ENCODE results near the gene KLF18.
"Not testable (repeated sequence)": the region's sequence is repeated elsewhere in the genome, so short reads cannot be mapped to it uniquely, and the experiment has no call there.

The KLF18 gene

GRCh38 chr1:44146536-44147361 lies 5.3 kb upstream of the KLF18 start:
- no peak for TF ChIP-seq CTCF (IDR thresholded peaks at IDR 0.05; ENCODE audit: control insufficient read depth, insufficient read depth, low read depth, low read length, missing control alignments)
- DNase-seq (ENCODE audit: low read depth), result no peak
- H3K4me3 ChIP-seq (ENCODE audit: control insufficient read depth, low read depth, low read length), result no peak overlapping the region

- no peak for TF ChIP-seq CTCF (IDR thresholded peaks at IDR 0.05; ENCODE audit: control insufficient read depth, insufficient read depth, low read depth, low read length, missing control alignments)
- no peak overlapping the region for H3K4me3 ChIP-seq (ENCODE audit: control insufficient read depth, low read depth, low read length)
- no peak for DNase-seq (ENCODE audit: low read depth)
Measured at GRCh38 chr1:44144962-44145756, 3.7 kb upstream of the KLF18 start.

GRCh38 chr1:44139565-44139964 lies 1.9 kb downstream of the KLF18 start:
- H3K4me3 ChIP-seq (ENCODE audit: control insufficient read depth, low read depth, low read length); DNase-seq (ENCODE audit: low read depth): not testable (repeated sequence)

GRCh38 chr1:44138239-44138638 lies 3.2 kb downstream of the KLF18 start:
- DNase-seq (ENCODE audit: low read depth), result no peak
- H3K4me3 ChIP-seq (ENCODE audit: control insufficient read depth, low read depth, low read length), result no peak overlapping the region
- no peak for TF ChIP-seq CTCF (IDR thresholded peaks at IDR 0.05; ENCODE audit: control insufficient read depth, insufficient read depth, low read depth, low read length, missing control alignments)

GRCh38 chr1:44135886-44136285 lies 5.5 kb downstream of the KLF18 start:
- DNase-seq (ENCODE audit: low read depth), result no peak
- TF ChIP-seq CTCF (IDR thresholded peaks at IDR 0.05; ENCODE audit: control insufficient read depth, insufficient read depth, low read depth, low read length, missing control alignments), result no peak
- no peak overlapping the region for H3K4me3 ChIP-seq (ENCODE audit: control insufficient read depth, low read depth, low read length)

GRCh38 chr1:44134071-44134920 lies 7.1 kb downstream of the KLF18 start:
- no peak for TF ChIP-seq CTCF (IDR thresholded peaks at IDR 0.05; ENCODE audit: control insufficient read depth, insufficient read depth, low read depth, low read length, missing control alignments)
- no peak for DNase-seq (ENCODE audit: low read depth)
- H3K4me3 ChIP-seq (ENCODE audit: control insufficient read depth, low read depth, low read length), result no peak overlapping the region
